ENCODE results near the gene NPR3.

NPR3 gene

DNA sequence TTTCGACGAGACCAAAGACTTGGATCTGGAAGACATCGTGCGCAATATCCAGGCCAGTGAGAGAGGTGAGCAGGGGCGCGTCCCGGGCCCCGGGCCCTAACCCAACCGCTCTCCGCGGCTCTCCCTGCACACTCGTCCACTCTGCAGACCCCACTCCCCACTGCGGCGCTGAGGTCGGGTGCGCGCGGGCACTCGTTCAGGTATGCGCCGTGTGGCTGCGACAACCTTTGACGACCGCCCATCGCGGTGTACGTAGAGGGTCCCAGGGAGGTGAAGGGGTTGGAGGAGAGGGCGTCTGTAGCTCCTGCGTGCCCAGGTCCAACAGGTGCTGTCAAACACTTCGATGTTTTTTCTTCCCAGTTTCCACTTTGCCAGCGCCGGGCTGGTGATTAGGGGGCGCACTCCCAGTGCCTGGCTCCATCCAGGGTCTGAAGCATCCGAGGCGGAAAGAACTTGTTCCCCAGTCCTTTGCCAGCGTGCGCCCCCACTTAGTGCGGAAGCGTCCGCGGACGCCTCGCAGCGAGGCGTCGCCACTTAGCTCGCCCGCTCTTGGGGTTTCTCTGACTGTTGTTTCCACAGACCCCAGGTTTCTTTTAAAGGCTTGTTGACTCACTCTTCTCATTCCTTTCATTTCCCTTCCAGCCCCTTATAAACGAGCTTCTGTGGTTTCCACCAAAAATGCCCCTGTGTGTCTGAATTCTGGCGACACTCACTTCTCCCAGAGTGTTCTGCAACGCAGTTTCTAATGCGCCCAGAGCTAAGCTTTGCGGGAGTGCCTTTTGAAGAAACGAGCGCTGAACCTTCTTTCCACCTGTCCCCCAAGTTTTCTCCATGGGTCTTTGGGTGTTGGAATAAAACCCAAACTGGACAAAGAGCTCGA lies 1.6 kb downstream of the NPR3 start:
- DNase-seq: peak; percentile 42

DNA sequence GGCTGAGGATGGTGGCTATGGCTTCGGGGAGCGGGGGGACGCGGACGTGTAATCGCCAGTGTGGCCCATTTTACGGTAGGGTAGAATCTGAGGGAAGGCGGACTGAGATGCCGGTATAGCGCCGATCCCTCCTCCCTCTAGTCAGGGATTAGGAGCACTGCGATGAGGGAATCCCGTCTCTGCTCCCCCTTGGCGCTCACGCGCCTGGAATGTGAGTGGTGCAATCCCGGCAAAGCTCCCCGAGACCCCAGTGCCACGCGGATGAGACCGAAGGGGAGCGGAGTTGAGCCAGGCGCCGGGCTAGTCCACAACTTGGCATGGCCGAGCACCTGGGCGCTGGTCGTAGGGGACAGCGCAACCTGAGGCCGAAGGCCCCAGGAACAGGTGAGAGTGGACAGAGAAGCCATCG lies 2.2 kb downstream of the NPR3 start:
- peak; percentile 28 for DNase-seq

DNA sequence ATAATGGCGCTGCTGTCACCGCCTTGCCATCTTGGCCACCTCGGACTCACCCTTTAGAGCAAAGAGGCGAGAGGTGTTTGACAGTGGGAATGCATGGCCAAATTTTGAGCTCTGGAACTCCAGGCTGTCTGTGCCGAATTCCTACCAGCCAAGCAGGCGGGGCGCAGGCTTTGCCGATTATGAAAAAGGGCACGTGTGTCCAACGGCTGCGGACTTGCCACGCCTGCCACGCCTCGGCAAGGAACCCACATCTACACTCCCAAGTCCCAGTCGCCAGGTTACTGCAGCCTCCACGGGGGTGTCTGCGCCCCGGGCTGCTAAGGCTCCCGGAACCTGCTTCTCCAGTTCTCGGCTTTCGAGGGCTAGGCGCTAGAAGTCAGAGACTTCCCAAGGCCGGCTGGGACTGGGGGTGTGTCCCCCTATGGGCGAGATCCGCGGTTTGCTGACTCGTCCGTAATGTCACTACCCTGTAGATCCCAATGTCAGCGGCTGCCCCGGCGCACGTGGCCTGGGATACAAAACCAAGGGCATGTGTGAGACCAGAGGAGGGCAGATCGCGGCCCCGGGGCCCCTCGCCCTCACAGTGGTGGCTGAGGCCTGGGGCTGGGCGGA lies 2.8 kb downstream of the NPR3 start:
- peak; percentile 30 for DNase-seq

DNA sequence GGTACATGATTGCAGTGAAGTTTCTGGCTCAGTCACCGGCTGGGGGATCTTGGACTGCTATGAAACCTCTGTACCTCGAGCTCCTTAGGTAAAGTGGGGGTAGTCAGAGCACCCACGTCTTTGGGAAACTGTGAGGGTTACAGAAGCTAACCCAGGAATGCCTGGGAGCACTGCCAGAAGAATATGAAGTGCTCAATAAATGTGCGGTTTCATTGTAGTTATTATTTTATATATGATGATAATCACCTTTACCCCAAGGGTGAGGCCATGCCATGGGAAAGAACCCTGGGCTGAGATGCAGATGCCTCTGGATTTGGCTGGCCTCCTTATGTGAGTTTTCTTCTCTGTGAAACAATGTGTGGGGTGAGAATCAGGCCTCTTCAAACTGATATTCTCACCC lies 3.7 kb downstream of the NPR3 start:
- peak; percentile 41 for DNase-seq

DNA sequence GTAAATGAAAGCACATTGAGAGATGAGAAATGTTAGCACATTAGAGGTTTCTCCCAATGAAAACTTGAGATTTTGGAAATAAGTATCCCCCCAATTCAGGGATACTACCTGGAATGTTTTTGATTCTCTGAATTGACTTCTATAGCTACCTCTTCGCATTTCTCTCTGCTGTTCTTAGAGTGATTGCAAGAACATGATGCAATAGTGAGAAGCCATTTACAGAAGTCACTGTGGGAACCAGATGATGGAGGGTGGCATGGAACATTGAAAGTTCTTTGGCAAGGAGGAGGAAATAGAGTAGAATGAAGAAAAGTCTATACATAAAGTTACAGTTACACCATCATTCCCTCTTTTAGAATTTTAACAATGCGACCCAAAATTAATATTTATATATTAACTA lies 9.2 kb downstream of the NPR3 start:
- no peak for DNase-seq

DNA sequence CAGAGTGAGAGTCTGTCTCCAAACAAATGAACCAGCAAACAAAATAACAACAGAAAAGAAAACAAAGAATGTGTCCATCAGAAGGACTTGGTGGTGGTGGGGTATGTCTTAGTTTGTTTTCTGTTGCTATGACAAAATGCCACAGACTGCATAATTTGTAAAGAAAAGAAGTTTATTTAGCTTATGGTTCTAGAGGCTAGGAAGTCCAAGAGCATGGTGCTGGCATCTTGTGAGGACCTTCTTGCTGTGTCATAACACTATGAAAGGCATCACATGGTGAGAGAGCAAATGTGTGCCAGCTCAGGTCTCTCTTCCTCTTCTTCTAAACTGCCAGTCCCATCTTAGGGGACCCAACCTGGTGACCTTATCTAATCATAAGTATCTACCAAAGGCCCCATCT lies 10.5 kb downstream of the NPR3 start:
- DNase-seq: no peak

DNA sequence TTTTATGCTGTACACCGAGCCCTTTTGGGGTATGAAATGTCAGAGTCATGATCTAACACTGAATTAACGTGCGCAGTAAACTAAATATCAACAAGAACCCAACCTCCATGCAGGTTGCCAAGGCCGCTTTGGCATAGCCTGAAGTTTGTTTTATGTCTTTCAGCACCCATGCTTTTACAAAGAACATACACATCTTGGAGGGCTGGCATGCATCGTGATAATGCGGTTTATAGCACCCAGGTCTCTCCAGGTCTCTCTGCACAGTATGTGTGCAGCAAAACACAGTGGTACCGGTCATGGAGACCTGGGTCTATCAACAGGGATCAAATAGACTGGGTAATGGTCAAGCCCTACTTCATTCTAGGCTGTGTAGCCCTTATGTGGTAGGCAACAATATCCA lies 11.8 kb downstream of the NPR3 start:
- no peak for DNase-seq

DNA sequence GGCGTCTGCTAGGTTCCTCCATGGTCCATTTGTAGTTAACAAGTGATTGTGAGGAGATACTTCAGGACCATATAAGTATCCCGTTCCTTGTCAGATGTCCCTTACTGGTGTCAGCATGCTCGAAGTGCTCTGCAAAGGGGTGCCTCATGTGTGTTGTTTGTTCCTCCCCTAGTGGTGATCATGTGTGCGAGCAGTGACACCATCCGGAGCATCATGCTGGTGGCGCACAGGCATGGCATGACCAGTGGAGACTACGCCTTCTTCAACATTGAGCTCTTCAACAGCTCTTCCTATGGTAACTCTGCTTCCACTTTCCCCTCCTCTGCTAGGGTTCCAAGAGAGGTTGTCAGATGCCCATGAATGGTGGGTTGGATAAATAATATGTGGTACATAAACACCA lies 13.4 kb downstream of the NPR3 start:
- DNase-seq: no peak

DNA sequence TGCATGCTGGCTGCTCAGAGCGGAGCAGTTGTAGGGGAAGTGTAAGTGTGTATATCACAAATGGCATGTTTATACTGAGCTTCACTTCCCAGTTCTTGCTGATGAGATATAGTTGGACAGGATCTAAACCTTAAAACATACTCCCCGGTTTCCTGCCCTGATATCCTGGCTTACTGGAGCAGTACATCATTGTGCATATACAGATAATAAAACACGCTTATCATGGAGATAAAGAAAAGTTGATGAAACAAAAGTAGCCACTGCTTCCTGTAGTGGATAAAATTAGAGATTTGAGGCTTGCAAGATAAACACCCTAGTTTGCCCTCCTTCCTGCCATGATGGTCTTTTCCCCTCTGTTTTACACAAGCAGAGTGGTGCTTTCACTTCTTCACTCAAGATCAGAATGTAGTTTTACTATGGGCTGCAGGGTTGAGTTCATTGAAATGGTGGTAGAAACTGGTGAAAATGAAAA lies 15.0 kb downstream of the NPR3 start:
- DNase-seq: no peak

DNA sequence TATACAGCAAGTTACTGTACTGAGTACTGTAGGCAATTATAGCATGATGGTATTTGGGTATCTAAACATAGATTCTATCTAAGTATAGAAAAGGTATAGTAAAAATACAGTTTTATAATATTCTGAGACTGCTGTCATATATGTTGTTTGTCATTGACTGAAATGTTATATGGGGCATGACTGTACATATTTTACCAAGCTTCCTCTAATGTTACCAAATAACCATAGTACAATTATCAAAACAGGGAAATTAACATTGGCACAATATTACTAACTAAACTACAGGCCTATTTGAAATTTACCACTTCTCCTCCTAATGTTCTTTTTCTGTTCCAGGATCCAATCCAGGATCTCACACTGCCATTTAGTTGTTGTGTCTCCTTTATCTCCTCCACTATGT lies 18.5 kb downstream of the NPR3 start:
- no peak for DNase-seq

DNA sequence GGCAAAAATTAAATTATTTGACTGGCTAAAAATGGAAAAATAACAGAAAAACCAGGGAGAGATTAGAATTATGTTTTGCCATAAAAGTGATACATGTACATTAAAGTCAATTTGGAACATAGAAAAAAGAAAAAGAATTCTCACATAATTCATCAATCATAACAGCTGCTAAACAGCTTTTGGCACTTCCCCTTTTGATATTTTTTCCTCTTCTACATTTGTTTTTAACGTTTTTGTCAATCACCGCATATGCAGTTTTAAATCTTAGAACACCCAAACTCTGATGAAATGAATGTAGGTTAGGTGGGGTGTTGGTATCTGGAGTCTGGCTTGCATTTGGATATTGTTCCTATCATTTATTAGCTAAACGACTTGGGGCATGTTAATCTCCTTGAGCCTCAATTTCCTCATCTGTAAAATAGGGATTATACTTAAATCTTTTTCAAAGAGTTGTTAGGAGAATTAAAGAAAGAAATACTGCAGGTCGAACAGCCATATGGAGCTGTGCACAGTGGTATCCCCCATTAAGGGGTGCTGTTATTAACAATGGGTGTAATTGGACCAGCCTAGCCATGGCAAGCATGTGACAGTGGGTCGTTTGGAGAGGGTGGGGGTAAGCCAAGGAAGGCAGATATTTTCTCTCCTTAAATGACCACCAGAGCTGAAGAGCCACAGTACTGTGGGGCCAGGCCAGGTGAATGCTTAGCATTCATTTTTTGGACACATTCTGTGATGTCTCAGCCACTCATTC lies 22.6 kb downstream of the NPR3 start:
- DNase-seq: no peak

DNA sequence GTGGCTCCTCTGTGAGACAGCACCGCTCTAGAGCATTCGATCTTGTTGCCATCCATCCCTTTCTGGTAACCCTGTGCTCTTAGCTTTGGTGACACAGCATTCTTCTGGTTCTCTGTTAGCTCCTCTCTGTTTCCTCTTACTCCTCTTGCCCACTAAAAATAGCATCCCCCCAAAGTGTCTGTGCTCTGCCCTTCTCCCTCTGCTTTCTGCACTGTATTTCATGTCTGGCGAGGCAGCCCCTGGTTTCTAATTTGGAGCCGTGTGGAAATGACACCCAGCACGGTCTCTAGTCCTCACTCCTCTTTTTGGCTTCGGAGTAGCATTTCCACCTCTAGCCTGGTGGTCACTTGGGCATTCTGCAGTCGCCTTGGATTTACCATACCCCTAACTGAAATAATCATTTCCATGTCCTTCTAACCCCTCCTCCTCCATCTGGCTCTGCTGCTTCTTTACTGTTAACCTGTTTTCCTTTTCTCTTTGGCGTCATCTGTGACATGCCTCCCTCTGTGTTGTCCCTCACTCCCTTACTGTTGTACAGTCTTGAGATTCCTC lies 23.8 kb downstream of the NPR3 start:
- no peak for DNase-seq

DNA sequence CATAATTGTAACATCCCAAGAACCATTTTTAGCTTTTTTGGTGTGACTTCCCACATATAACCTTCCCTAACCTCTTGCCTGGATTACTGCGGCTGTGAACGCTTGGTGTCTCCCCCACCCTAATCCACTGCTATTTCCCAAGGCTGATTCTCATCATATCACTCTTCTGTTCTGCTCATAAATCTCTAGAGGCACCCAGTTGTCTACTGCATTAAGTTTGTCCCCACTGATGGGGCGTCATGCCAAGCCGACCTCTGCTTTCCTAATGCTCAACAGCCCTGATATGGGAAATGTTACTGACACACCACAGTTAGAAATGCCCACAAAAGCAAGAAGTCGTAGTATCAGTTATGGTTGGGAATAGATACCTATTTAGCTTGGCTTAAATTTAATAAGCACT lies 24.4 kb downstream of the NPR3 start:
- no peak for DNase-seq

DNA sequence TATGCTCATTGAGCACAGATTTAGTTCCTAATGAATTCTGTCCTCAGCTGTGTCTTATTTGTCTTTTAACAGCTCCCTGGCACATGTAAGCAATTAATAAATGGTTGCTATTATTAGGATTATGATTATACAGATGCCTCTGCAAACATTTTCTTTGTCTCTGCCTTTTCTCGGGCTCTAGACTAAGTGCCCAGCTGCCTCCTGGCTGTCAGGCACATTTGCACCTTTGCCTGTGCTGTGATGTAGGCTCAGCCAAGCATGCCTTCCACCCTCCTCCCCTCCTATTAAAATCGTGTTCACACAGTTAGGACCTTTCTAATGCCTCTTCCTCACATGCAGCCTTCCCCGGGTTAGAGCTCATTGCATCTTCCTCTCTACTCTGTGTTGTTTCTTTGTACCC lies 25.7 kb downstream of the NPR3 start:
- no peak for DNase-seq

DNA sequence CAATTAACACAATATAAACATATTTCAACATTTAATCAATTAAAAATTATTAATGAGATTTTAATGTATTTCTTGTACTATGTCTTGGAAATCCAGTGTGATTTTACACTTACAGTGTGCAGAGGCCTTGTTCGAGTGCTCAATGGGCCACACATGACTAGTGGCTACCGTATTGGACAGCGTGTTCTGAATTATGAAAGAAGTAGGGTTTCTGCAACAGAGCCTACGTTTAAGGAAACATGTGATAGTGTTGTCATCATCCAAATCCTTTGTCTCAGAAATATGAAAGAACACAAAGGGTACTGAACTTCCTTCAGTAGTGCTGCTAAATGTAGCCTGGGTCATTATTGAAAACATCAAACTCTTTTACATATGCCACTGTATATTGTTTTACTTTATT lies 29.5 kb downstream of the NPR3 start:
- DNase-seq: no peak

DNA sequence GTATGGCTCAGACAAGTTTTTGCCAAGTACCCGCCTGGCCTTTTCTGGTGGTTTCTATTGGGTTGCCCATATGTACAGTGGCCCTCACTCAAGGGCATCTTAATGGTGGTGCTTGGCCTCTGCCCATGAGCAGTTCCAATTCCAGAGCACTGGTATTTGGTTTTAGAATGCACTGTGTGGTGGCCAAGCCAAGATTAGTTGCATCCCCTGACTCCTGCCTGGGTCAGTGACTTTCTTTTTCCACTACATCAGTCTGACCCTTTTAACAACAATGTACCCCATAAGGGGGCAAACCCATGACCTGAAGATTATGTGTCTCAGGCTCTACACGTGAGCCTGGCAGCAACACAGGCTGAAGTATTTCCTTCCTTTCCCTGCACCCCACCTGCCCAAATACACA lies 34.2 kb downstream of the NPR3 start:
- DNase-seq: no peak

DNA sequence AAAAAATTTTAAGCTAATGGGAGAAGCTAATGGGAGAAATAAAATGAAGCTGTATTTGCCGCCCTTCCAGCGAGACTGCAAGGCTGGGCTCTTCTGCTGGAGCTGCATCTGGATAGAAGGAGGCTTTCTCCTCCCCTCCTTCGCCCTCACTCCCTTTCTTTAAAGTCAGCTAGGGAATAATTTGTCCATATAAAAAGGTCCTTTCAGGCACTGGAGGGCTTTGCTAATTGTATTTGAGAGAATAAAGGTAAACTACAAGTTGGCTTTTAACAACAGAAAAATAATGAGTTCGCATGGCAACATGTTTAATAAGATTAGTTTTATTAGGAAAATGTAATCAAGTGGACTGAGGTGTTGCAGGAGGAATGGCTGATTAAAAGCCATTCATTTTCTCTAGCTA lies 41.3 kb downstream of the NPR3 start:
- no peak for DNase-seq

DNA sequence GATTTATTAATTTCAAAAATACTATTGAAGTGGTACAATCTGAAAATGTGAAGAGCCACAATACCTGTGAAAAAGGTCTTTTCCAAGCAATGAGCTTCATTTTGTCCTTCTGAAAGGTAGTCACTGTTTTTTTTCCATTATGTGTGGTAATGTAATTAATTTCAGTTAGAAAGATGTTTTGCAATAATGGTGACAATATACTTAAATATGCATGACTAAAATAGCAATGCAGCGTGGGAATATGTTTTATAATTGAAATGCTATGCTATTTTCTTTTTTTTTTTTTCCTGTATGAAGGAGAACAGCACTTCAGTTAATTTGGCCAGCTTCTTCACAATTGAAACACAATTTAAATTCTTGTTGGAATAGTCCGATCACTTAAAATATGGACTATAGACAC lies 41.9 kb downstream of the NPR3 start:
- peak; percentile 70 for DNase-seq

DNA sequence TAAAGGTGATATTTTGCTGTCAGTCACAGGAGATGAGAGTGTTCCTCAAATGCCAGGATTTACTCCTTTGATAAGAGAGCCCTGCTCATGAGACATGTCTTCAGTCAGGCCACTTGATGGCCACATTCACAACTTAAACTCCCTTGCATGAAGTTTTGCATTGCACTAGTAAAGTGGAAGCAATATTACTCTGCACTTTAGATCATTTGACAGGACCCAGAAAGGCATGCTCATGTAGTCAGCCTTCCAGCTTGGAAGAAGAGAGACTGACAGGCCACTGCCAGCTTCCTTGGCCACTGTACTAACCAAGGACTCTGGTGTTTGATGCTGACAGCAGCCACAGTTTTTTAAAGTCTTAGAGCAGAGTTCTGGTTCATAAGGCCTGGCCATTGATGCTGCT lies 42.6 kb downstream of the NPR3 start:
- DNase-seq: peak; percentile 22

DNA sequence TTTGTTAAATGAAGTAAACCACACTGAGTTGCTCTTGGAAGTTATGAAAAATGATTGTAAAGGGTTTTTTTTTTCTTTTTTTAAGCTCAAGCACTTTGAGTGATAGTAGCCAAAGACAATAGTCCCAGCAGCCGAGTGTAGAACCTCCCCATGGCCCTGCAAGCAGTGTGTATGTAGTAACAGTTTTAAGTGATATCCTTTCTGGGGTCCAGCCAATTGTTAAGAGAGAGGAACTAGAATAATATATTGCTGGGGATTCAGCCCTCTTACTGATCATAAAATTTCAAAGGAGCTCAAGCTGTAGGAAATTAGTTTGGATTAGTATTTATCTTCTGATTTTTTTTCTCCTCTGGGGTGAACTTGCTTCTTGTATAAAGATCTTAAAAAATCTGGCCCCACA lies 43.2 kb downstream of the NPR3 start:
- peak; percentile 15 for DNase-seq

DNA sequence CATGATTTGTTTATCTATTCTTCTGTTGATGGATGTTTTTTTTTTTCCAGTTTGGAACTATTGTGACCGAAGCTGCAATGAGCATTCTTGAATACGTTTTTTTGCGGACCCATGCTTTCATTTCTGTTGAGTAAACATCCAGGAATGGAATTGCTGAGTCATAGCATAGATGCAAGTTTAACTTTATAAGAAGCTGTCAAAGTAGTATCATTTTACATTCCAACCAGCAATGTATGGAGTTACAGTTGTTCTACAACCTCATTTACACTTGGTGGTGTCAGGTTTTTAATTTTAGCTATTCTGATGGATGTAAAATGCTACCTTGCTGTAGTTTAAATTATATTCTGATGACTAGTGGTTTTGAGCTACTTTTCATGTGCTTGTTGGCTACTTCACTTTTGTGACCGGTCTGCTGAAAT lies 49.0 kb downstream of the NPR3 start:
- peak; percentile 92 for DNase-seq

DNA sequence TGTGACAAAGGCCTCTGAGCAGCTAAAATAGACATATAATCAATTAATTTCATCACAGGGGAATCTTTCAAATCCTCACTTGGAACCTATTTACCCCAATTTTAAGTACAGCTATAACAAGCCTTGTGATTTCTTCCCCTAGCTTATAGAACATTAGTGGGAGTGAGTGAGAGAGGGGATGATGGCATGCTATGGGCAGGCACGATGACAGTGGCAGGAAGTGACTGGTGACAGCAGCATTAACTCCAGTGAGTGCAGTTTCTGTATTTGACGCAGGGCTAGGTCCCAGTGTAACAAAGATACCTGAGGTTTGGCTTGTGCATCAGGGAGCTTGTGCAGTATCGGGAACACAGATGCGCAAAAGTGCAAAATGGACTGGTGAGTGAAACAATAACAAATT lies 54.1 kb downstream of the NPR3 start:
- no peak for DNase-seq

DNA sequence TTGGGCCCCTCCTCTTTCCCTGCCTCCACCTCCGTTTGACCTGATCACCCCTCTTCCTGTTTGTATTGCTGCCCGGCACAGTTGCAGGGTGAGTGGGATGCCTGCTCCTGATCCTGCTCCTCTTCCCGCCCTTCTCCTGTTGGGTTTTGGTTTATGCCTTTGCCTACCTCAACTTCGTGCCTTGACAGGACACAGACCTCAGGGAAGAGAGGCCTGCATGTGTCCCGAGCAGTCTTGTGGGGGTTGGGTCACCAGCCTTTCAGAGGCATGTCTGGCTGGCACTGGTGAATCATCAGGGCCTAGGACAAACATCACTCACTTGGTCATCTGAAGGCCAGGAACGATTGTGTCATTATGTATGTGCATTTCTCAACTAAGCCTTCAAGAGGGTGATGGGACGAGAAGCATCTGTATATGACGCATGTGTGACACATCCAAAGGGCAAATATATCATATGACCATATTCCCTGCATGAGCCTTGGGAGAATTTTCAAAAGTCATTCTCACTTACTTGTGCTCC lies 56.9 kb downstream of the NPR3 start:
- DNase-seq: peak; percentile 89

All from fibroblast of skin of right quadriceps (primary cell).